GM23338 (cell line): ENCODE results near the gene NCS1. TPM values are rescaled to one million over a fixed set of nuclear protein-coding genes. Genes with fewer than 3 reads are reported as not detected.

Experiments
- ATAC-seq: fragments of 200-7000 bp; cut with Tn5 transposase; 3 replicates; pipeline ENCODE4 v1.9.1; 2020
- DNase-seq: peaks from one replicate; pipeline ENCODE4 v3.0.0-alpha.2; 2015; ENCODE audit warnings: low spot score
- H2AFZ ChIP-seq: fragments of 200-600 bp; sonication (generic); 2 replicates; pipeline ENCODE4 v1.8.0; 2016; ENCODE audit warnings: antibody characterized with exemption, mild to moderate bottlenecking, moderate library complexity
- H3F3A ChIP-seq: fragments of 200-600 bp; sonication (generic); replicated peaks from 2 replicates; pipeline ENCODE4 v1.8.0; 2017; ENCODE audit warnings: antibody characterized with exemption, mixed run types, low read depth
- H3K27ac ChIP-seq: fragments of 200-600 bp; sonication (generic); 2 replicates; pipeline ENCODE4 v1.6.1; 2016; ENCODE audit warnings: low read depth
- H3K27me3 ChIP-seq: fragments of 200-600 bp; sonication (generic); 2 replicates; pipeline ENCODE4 v1.8.0; 2016; ENCODE audit warnings: mild to moderate bottlenecking, mixed run types, moderate library complexity; ENCODE audit not compliant: insufficient read depth
- H3K36me3 ChIP-seq: fragments of 200-600 bp; sonication (generic); 2 replicates; pipeline ENCODE4 v1.8.0; 2016; ENCODE audit warnings: mild to moderate bottlenecking; ENCODE audit not compliant: insufficient read depth
- H3K4me1 ChIP-seq: fragments of 200-600 bp; sonication (generic); 2 replicates; pipeline ENCODE4 v1.8.0; 2016; ENCODE audit warnings: mild to moderate bottlenecking, moderate library complexity; ENCODE audit not compliant: insufficient read depth
- H3K4me2 ChIP-seq: fragments of 200-600 bp; sonication (generic); 2 replicates; pipeline ENCODE4 v1.7.1; 2017; ENCODE audit warnings: mixed run types
- H3K4me3 ChIP-seq: fragments of 200-600 bp; sonication (generic); 2 replicates; pipeline ENCODE4 v1.6.1; 2016; ENCODE audit warnings: mixed run types
- H3K79me2 ChIP-seq: fragments of 200-600 bp; sonication (generic); replicated peaks from 2 replicates; pipeline ENCODE4 v1.8.0; 2017; ENCODE audit warnings: mild to moderate bottlenecking; ENCODE audit not compliant: insufficient read depth
- H3K9me2 ChIP-seq: fragments of 200-600 bp; sonication (generic); 2 replicates; pipeline ENCODE4 v1.8.0; 2017; ENCODE audit not compliant: insufficient read depth
- H4K20me1 ChIP-seq: fragments of 200-600 bp; sonication (generic); replicated peaks from 2 replicates; pipeline ENCODE4 v1.8.0; 2017; ENCODE audit warnings: mild to moderate bottlenecking; ENCODE audit not compliant: insufficient read depth
- H3K27ac Mint-ChIP-seq: 2 replicates; pipeline ENCODE4 v1.8.0; 2020; ENCODE audit warnings: inconsistent platforms, mild to moderate bottlenecking, moderate library complexity, mixed read lengths
- H3K27me3 Mint-ChIP-seq: 3 replicates; pipeline ENCODE4 v1.8.0; 2022; ENCODE audit warnings: low read depth, mild to moderate bottlenecking, moderate library complexity, mixed read lengths, inconsistent platforms; ENCODE audit not compliant: insufficient read depth, poor library complexity
- H3K36me3 Mint-ChIP-seq: 3 replicates; pipeline ENCODE4 v1.8.0; 2021; ENCODE audit warnings: low read depth, mild to moderate bottlenecking, inconsistent platforms, moderate library complexity, mixed read lengths
- H3K4me1 Mint-ChIP-seq: 3 replicates; pipeline ENCODE4 v1.8.0; 2020; ENCODE audit warnings: mild to moderate bottlenecking, inconsistent platforms, mixed read lengths
- H3K4me3 Mint-ChIP-seq: 3 replicates; pipeline ENCODE4 v1.8.0; 2021; ENCODE audit warnings: moderate library complexity, mild to moderate bottlenecking, inconsistent platforms, mixed read lengths
- H3K9me3 Mint-ChIP-seq: 3 replicates; pipeline ENCODE4 v1.8.0; 2020; ENCODE audit warnings: moderate library complexity, mild to moderate bottlenecking, inconsistent platforms, mixed read lengths
- CREB1 ChIP-seq: fragments of 250-450 bp; sonication (Bioruptor Pico); IDR thresholded peaks from 2 replicates; pipeline ENCODE4 v1.5.0; 2020; ENCODE audit warnings: low read depth, mild to moderate bottlenecking, moderate library complexity
- JUNB ChIP-seq: IDR thresholded peaks from one replicate; pipeline ENCODE4 v1.6.1; 2016; ENCODE audit warnings: antibody characterized with exemption; ENCODE audit not compliant: unreplicated experiment
- NANOG ChIP-seq: IDR thresholded peaks from 2 replicates; pipeline ENCODE4 v1.6.1; 2016; ENCODE audit warnings: antibody characterized with exemption, borderline replicate concordance
- ZNF114 ChIP-seq: fragments of 250-450 bp; sonication (Bioruptor Pico); IDR thresholded peaks from 2 replicates; pipeline ENCODE4 v1.5.0; 2020; ENCODE audit warnings: mild to moderate bottlenecking, moderate library complexity
- ZNF331 ChIP-seq: fragments of 250-450 bp; sonication (Bioruptor Pico); IDR thresholded peaks from 2 replicates; pipeline ENCODE4 v1.5.0; 2020; ENCODE audit warnings: low read depth, mild to moderate bottlenecking, moderate library complexity
- polyA plus RNA-seq: library from polyadenylated mRNA; unstranded; fragments of >200 nt; fragmentation: Nextera tagmentation; extraction: Ambion mirVana; gene quantifications from 2 replicates; pipeline ENCODE4 v1.2.1, GENCODE V29; 2016
- total RNA-seq: library from RNA; depleted of rRNA; stranded (reverse); fragments of >200 nt; shearing (Covaris generic); gene quantifications from 2 replicates; pipeline ENCODE4 v1.2.3, GENCODE V29; 2014
- TF ChIP-seq, protein P1 (sequence below): IDR thresholded peaks from 2 replicates; pipeline ENCODE4 v1.6.1; 2016; ENCODE audit warnings: antibody characterized with exemption
- TF ChIP-seq, protein P2 (sequence below), 2 experiments: fragments of 200-600 bp in 1 of 2; sonication (generic) in 1 of 2; conservative IDR thresholded peaks; 2 replicates each; pipeline versions ENCODE4 v1.5.1 to v1.6.1; 2016 to 2017; ENCODE audit warnings: antibody characterized with exemption in 2 of 2, low read depth in 2 of 2, mild to moderate bottlenecking in 2 of 2, moderate library complexity in 1 of 2
- TF ChIP-seq, protein P3 (sequence below): IDR thresholded peaks from one replicate; pipeline ENCODE4 v1.6.1; 2018; ENCODE audit warnings: antibody characterized with exemption; ENCODE audit not compliant: unreplicated experiment
- TF ChIP-seq, protein P4 (sequence below): fragments of 250-450 bp; sonication (Bioruptor Pico); IDR thresholded peaks from 2 replicates; pipeline ENCODE4 v1.5.0; 2020; ENCODE audit warnings: mild to moderate bottlenecking, moderate library complexity

Gene NCS1
- total and polyA plus RNA-seq, 2 experiments from 2014 or later = 8.2 to 34.3 TPM

DNA sequence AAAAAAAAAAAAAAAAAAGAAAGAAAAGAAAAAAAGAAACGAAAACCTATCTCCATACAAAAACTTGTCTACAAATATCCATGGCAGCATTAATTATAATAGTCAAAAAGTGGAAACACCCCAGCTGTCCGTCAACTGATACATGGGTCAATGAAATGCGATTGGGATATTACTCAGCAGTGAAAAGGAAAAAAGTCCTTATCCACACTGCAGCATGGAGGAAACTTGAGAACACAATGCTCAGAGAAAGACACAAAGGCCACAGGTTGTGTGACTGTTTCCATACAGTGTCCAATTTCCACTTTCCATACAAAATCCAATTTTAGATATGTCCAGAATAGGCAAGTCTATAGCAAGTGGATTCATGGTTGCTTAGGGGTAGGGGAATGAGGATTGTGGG, 24.3 kb upstream of the NCS1 start (continued):
- TF ChIP-seq, protein P1, sequence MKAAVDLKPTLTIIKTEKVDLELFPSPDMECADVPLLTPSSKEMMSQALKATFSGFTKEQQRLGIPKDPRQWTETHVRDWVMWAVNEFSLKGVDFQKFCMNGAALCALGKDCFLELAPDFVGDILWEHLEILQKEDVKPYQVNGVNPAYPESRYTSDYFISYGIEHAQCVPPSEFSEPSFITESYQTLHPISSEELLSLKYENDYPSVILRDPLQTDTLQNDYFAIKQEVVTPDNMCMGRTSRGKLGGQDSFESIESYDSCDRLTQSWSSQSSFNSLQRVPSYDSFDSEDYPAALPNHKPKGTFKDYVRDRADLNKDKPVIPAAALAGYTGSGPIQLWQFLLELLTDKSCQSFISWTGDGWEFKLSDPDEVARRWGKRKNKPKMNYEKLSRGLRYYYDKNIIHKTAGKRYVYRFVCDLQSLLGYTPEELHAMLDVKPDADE = no peak
- TF ChIP-seq ZNF331 (CRISPR knock-in tag) = no peak
- TF ChIP-seq, protein P2, sequence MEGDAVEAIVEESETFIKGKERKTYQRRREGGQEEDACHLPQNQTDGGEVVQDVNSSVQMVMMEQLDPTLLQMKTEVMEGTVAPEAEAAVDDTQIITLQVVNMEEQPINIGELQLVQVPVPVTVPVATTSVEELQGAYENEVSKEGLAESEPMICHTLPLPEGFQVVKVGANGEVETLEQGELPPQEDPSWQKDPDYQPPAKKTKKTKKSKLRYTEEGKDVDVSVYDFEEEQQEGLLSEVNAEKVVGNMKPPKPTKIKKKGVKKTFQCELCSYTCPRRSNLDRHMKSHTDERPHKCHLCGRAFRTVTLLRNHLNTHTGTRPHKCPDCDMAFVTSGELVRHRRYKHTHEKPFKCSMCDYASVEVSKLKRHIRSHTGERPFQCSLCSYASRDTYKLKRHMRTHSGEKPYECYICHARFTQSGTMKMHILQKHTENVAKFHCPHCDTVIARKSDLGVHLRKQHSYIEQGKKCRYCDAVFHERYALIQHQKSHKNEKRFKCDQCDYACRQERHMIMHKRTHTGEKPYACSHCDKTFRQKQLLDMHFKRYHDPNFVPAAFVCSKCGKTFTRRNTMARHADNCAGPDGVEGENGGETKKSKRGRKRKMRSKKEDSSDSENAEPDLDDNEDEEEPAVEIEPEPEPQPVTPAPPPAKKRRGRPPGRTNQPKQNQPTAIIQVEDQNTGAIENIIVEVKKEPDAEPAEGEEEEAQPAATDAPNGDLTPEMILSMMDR (conservative IDR thresholded peaks at IDR 0.05; ENCODE audit: low read depth in 2 of 2) = no peak

DNA sequence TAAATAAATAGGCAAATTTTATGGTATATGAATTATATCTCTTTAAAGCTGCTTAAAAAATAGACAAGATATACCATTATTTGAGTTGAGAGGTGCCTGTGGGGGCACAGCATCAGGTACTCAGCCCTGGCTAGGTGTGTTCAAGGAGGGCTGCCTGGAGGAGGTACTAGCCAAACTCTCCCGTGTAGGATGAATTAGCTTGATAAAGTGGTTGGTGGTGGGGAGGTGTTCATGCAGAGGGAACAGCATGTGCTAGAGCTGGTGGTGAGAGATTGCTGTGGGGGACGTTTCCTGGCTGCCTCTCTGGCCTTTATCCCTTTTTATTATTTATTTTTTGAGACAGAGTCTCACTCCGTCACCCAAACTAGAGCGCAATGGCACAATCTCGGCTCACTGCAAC, 23.2 kb upstream of the NCS1 start:
- no peak for ATAC-seq
- Histone ChIP-seq H3K4me1 (peaks cover 10% of the 10 kb centered on the region), H3F3A (no peaks in the 10 kb centered on the region), H3K36me3 (no peaks in the 10 kb centered on the region), H3K4me2 (no peak overlapping the region), H4K20me1 (no peaks in the 10 kb centered on the region), H3K9me2 (0 out of 2 replicates have a peak, but pooled peaks cover 3% of the 10 kb centered on the region), H3K79me2 (no peaks in the 10 kb centered on the region), H2AFZ (no peak overlapping the region; the same call in none of the 2 replicates), H3K27me3 (no peaks in the 10 kb centered on the region), H3K27ac (no peak overlapping the region), H3K4me3 (no peak overlapping the region)
- Mint-ChIP-seq H3K4me1 (peaks cover 12% of the 10 kb centered on the region), H3K27ac (no peak overlapping the region), H3K36me3 (no peaks in the 10 kb centered on the region), H3K27me3 (peaks cover 19% of the 10 kb centered on the region), H3K4me3 (no peak overlapping the region), H3K9me3 (no peaks in the 10 kb centered on the region)
- no peak for DNase-seq
- TF ChIP-seq JUNB = no peak
- TF ChIP-seq CREB1 = no peak
- TF ChIP-seq, protein P1 = no peak
- no peak for TF ChIP-seq NANOG
- TF ChIP-seq, protein P3, sequence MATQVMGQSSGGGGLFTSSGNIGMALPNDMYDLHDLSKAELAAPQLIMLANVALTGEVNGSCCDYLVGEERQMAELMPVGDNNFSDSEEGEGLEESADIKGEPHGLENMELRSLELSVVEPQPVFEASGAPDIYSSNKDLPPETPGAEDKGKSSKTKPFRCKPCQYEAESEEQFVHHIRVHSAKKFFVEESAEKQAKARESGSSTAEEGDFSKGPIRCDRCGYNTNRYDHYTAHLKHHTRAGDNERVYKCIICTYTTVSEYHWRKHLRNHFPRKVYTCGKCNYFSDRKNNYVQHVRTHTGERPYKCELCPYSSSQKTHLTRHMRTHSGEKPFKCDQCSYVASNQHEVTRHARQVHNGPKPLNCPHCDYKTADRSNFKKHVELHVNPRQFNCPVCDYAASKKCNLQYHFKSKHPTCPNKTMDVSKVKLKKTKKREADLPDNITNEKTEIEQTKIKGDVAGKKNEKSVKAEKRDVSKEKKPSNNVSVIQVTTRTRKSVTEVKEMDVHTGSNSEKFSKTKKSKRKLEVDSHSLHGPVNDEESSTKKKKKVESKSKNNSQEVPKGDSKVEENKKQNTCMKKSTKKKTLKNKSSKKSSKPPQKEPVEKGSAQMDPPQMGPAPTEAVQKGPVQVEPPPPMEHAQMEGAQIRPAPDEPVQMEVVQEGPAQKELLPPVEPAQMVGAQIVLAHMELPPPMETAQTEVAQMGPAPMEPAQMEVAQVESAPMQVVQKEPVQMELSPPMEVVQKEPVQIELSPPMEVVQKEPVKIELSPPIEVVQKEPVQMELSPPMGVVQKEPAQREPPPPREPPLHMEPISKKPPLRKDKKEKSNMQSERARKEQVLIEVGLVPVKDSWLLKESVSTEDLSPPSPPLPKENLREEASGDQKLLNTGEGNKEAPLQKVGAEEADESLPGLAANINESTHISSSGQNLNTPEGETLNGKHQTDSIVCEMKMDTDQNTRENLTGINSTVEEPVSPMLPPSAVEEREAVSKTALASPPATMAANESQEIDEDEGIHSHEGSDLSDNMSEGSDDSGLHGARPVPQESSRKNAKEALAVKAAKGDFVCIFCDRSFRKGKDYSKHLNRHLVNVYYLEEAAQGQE = no peak
- TF ChIP-seq ZNF114 = no peak
- TF ChIP-seq, protein P4, sequence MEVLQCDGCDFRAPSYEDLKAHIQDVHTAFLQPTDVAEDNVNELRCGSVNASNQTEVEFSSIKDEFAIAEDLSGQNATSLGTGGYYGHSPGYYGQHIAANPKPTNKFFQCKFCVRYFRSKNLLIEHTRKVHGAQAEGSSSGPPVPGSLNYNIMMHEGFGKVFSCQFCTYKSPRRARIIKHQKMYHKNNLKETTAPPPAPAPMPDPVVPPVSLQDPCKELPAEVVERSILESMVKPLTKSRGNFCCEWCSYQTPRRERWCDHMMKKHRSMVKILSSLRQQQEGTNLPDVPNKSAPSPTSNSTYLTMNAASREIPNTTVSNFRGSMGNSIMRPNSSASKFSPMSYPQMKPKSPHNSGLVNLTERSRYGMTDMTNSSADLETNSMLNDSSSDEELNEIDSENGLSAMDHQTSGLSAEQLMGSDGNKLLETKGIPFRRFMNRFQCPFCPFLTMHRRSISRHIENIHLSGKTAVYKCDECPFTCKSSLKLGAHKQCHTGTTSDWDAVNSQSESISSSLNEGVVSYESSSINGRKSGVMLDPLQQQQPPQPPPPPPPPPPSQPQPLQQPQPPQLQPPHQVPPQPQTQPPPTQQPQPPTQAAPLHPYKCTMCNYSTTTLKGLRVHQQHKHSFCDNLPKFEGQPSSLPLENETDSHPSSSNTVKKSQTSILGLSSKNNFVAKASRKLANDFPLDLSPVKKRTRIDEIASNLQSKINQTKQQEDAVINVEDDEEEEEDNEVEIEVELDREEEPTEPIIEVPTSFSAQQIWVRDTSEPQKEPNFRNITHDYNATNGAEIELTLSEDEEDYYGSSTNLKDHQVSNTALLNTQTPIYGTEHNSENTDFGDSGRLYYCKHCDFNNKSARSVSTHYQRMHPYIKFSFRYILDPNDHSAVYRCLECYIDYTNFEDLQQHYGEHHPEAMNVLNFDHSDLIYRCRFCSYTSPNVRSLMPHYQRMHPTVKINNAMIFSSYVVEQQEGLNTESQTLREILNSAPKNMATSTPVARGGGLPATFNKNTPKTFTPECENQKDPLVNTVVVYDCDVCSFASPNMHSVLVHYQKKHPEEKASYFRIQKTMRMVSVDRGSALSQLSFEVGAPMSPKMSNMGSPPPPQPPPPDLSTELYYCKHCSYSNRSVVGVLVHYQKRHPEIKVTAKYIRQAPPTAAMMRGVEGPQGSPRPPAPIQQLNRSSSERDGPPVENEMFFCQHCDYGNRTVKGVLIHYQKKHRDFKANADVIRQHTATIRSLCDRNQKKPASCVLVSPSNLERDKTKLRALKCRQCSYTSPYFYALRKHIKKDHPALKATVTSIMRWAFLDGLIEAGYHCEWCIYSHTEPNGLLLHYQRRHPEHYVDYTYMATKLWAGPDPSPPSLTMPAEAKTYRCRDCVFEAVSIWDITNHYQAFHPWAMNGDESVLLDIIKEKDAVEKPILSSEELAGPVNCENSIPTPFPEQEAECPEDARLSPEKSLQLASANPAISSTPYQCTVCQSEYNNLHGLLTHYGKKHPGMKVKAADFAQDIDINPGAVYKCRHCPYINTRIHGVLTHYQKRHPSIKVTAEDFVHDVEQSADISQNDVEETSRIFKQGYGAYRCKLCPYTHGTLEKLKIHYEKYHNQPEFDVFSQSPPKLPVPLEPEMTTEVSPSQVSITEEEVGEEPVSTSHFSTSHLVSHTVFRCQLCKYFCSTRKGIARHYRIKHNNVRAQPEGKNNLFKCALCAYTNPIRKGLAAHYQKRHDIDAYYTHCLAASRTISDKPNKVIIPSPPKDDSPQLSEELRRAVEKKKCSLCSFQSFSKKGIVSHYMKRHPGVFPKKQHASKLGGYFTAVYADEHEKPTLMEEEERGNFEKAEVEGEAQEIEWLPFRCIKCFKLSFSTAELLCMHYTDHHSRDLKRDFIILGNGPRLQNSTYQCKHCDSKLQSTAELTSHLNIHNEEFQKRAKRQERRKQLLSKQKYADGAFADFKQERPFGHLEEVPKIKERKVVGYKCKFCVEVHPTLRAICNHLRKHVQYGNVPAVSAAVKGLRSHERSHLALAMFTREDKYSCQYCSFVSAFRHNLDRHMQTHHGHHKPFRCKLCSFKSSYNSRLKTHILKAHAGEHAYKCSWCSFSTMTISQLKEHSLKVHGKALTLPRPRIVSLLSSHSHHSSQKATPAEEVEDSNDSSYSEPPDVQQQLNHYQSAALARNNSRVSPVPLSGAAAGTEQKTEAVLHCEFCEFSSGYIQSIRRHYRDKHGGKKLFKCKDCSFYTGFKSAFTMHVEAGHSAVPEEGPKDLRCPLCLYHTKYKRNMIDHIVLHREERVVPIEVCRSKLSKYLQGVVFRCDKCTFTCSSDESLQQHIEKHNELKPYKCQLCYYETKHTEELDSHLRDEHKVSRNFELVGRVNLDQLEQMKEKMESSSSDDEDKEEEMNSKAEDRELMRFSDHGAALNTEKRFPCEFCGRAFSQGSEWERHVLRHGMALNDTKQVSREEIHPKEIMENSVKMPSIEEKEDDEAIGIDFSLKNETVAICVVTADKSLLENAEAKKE = no peak
- no peak for TF ChIP-seq ZNF331 (CRISPR knock-in tag)
